Dedifferentiated amniotic fluid mesenchymal stem cell (primary cell): ENCODE data around the gene DIP2C.
"Not testable (repeated sequence)": the region's sequence is repeated elsewhere in the genome, so short reads cannot be mapped to it uniquely, and the experiment has no call there.

Source experiments
- DNase-seq: peaks from one replicate; pipeline ENCODE4 v3.0.0-alpha.2; 2016; ENCODE audit errors: extremely low spot score

DIP2C gene

GRCh38 chr10:359093-359492, 330.4 kb downstream of the DIP2C start:
- DNase-seq = no peak

GRCh38 chr10:357201-357950, 332.1 kb downstream of the DIP2C start:
- DNase-seq = no peak

GRCh38 chr10:356452-356851, 333.0 kb downstream of the DIP2C start:
- DNase-seq = no peak

GRCh38 chr10:354901-355617, 334.4 kb downstream of the DIP2C start:
- DNase-seq = no peak

- DNase-seq = no peak
Observed at GRCh38 chr10:352476-353235, 336.8 kb downstream of the DIP2C start.

GRCh38 chr10:351770-352334, 337.6 kb downstream of the DIP2C start:
- DNase-seq = no peak

- no peak for DNase-seq
Observed at GRCh38 chr10:350981-351501, 338.4 kb downstream of the DIP2C start.

- DNase-seq = no peak
Observed at GRCh38 chr10:349081-349480, 340.4 kb downstream of the DIP2C start.

- DNase-seq = no peak
Observed at GRCh38 chr10:348456-348855, 341.0 kb downstream of the DIP2C start.

GRCh38 chr10:347774-348173, 341.7 kb downstream of the DIP2C start:
- not testable (repeated sequence) for DNase-seq

GRCh38 chr10:347190-347589, 342.3 kb downstream of the DIP2C start:
- DNase-seq = not testable (repeated sequence)

- no peak for DNase-seq
Observed at GRCh38 chr10:344582-345200, 344.8 kb downstream of the DIP2C start.

- DNase-seq = no peak
Observed at GRCh38 chr10:343231-344220, 345.9 kb downstream of the DIP2C start.

- DNase-seq = no peak
Observed at GRCh38 chr10:341081-341740, 348.3 kb downstream of the DIP2C start.

- no peak for DNase-seq
Observed at GRCh38 chr10:340646-341045, 348.8 kb downstream of the DIP2C start.

- no peak for DNase-seq
Observed at GRCh38 chr10:339038-339391, 350.5 kb downstream of the DIP2C start.

GRCh38 chr10:338171-339037, 351.1 kb downstream of the DIP2C start:
- DNase-seq = no peak

- no peak for DNase-seq
Observed at GRCh38 chr10:336247-336646, 353.2 kb downstream of the DIP2C start.
